MCF 10A (cell line): ENCODE results near the gene MYO1D. TPM values are rescaled to one million over a fixed set of nuclear protein-coding genes. Genes with fewer than 3 reads are reported as not detected.
A peak's percentile ranks its signal among the peaks of the same experiment; 100 is the strongest.

Experiments used
- BruUV-seq: library from RNA; stranded (reverse); fragments of 400-500 nt; replicated peaks from 2 replicates; lab custom pipeline; 2021; lab: Mats Ljungman, UMichigan
- CTCF ChIA-PET: fragments of 300-600 bp; sonication (Branson Sonifier 250); formaldehyde crosslinking; extraction: SDS; loops from one replicate; lab custom pipeline; 2021; ENCODE audit warnings: antibody characterized with exemption, inconsistent platforms; lab: Yijun Ruan, JAX
- POLR2A ChIA-PET: fragments of 300-600, 350-650 bp; sonication (Branson Sonifier 250); formaldehyde crosslinking; extraction: SDS; loops from one replicate; lab custom pipeline; 2020; ENCODE audit warnings: antibody characterized with exemption, inconsistent platforms; lab: Yijun Ruan, JAX
- DNase-seq: peaks from one replicate; pipeline ENCODE4 v3.0.0-alpha.2; 2018; ENCODE audit not compliant: unreplicated experiment
- H3K27ac Mint-ChIP-seq: one replicate; pipeline ENCODE4 v1.8.0; 2022; ENCODE audit warnings: mild to moderate bottlenecking, low read depth, mixed read lengths; ENCODE audit not compliant: unreplicated experiment
- H3K27me3 Mint-ChIP-seq: one replicate; pipeline ENCODE4 v1.8.0; 2022; ENCODE audit warnings: mixed read lengths; ENCODE audit not compliant: insufficient read depth, unreplicated experiment
- H3K36me3 Mint-ChIP-seq: one replicate; pipeline ENCODE4 v1.8.0; 2022; ENCODE audit warnings: mild to moderate bottlenecking, moderate library complexity, mixed read lengths; ENCODE audit not compliant: insufficient read depth, unreplicated experiment
- H3K4me1 Mint-ChIP-seq: one replicate; pipeline ENCODE4 v1.8.0; 2022; ENCODE audit warnings: mixed read lengths; ENCODE audit not compliant: insufficient read depth, unreplicated experiment
- H3K4me3 Mint-ChIP-seq: one replicate; pipeline ENCODE4 v1.8.0; 2022; ENCODE audit warnings: mild to moderate bottlenecking, moderate library complexity, mixed read lengths; ENCODE audit not compliant: unreplicated experiment
- H3K9me3 Mint-ChIP-seq: one replicate; pipeline ENCODE4 v1.8.0; 2022; ENCODE audit warnings: mixed read lengths; ENCODE audit not compliant: unreplicated experiment
- intact Hi-C: fragments of 100-400 bp; cut with micrococcal nuclease; formaldehyde crosslinking; loops from 2 replicates; pipeline ENCODE4 v1.14.1; 2022
- total RNA-seq: library from RNA; stranded (reverse); gene quantifications from 2 replicates; pipeline ENCODE4 v1.2.3, GENCODE V29; 2022
- TF ChIP-seq, protein P1 (sequence below): fragments of 200-600 bp; IDR thresholded peaks from one replicate; pipeline ENCODE4 v1.8.0; 2022; ENCODE audit warnings: antibody characterized with exemption, mild to moderate bottlenecking; ENCODE audit not compliant: unreplicated experiment

MYO1D gene
- total RNA-seq, 1 experiment from 2014 or later, result 30.5 TPM

DNA sequence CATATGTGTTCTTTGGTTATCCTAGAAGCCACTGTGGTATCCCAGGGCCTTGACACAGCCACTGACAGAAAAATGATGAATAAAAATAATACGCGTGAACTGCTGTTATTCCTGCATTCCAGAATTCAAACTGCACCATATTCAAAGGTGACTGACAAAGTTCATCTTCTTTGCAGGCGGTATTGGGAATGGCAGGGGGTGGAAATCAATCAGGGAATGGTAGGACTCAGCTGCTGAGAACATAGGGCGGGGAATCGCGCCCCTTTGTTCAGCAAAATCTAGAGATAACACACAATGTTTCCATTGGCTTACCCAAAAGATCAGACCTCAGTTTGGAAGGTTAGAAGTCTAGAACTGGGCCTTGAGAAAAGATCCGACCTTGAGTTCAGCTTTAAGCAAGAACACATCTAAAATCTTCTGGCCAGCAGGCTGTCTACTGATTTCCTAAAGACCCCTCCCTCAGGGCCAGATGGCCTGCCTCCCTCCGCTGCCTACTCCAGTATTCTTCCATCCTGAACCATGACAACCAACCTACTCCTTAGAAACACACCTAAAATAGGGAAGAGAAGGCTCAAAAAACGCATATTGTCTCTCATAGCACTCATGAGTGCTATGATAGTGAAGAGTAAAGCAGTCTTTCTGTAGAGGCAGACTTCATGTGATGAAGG is 356.1 kb downstream of the MYO1D start:
- Mint-ChIP-seq H3K27ac (no peak overlapping the region), H3K36me3 (no peaks in the 10 kb centered on the region)
- BruUV-seq, result no TSS peak

DNA sequence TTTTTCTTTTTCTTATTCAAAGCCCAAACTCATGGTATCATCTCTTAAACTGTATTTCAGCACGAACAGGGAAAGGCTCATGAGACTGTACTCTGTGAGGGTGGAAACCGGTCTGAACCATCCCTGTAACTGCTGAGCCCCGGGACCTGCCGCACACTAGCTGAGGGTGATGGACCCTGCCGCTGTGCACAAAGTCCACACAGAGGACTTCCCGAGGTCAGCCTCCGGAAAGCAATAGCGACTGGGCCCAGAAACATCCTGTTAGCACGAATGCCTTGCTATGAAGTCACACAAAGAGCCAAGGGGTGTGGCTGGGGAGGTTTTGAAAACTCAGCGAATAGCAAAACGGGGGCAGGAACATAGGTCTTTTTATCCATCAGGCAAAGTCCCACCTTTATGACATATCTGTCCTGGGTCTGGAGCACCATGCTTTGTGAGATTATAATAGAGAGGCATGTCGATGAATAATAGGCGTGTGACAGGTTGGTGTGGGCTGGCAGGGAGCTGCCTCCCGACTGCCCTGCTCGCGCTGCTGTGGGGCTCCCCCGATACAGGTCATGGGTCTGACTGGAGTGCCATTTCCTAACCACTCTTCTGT is 356.7 kb downstream of the MYO1D start:
- Mint-ChIP-seq H3K36me3 (no peaks in the 10 kb centered on the region), H3K4me1 (peaks cover 6% of the 10 kb centered on the region), H3K27ac (no peak overlapping the region), H3K4me3 (peak overlapping the region; percentile 61), H3K27me3 (no peaks in the 10 kb centered on the region), H3K9me3 (no peaks in the 10 kb centered on the region)
- BruUV-seq, result no TSS peak
- CTCF ChIA-PET, result no interaction called here
- intact Hi-C loops, result no loop called here
- DNase-seq, result no peak
- POLR2A ChIA-PET, result interaction anchor here (1.4 kb wide), 1 partner anchor 108 kb away, joined by 4 read pairs; no protein-coding TSS in a partner anchor
- TF ChIP-seq, protein P1, sequence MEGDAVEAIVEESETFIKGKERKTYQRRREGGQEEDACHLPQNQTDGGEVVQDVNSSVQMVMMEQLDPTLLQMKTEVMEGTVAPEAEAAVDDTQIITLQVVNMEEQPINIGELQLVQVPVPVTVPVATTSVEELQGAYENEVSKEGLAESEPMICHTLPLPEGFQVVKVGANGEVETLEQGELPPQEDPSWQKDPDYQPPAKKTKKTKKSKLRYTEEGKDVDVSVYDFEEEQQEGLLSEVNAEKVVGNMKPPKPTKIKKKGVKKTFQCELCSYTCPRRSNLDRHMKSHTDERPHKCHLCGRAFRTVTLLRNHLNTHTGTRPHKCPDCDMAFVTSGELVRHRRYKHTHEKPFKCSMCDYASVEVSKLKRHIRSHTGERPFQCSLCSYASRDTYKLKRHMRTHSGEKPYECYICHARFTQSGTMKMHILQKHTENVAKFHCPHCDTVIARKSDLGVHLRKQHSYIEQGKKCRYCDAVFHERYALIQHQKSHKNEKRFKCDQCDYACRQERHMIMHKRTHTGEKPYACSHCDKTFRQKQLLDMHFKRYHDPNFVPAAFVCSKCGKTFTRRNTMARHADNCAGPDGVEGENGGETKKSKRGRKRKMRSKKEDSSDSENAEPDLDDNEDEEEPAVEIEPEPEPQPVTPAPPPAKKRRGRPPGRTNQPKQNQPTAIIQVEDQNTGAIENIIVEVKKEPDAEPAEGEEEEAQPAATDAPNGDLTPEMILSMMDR, result no peak

More for the DNA sequence above, 356.1 kb downstream of the MYO1D start:
- TF ChIP-seq, protein P1, result no peak
- CTCF ChIA-PET, result no interaction called here
- Mint-ChIP-seq H3K9me3 (no peaks in the 10 kb centered on the region), H3K4me3 (no peak overlapping the region), H3K4me1 (peaks cover 6% of the 10 kb centered on the region), H3K27me3 (no peaks in the 10 kb centered on the region)
- intact Hi-C loops, result no loop called here
- no peak for DNase-seq
- POLR2A ChIA-PET, result interaction anchor here (1.4 kb wide), 1 partner anchor 107 kb away, joined by 4 read pairs; no protein-coding TSS in a partner anchor

DNA sequence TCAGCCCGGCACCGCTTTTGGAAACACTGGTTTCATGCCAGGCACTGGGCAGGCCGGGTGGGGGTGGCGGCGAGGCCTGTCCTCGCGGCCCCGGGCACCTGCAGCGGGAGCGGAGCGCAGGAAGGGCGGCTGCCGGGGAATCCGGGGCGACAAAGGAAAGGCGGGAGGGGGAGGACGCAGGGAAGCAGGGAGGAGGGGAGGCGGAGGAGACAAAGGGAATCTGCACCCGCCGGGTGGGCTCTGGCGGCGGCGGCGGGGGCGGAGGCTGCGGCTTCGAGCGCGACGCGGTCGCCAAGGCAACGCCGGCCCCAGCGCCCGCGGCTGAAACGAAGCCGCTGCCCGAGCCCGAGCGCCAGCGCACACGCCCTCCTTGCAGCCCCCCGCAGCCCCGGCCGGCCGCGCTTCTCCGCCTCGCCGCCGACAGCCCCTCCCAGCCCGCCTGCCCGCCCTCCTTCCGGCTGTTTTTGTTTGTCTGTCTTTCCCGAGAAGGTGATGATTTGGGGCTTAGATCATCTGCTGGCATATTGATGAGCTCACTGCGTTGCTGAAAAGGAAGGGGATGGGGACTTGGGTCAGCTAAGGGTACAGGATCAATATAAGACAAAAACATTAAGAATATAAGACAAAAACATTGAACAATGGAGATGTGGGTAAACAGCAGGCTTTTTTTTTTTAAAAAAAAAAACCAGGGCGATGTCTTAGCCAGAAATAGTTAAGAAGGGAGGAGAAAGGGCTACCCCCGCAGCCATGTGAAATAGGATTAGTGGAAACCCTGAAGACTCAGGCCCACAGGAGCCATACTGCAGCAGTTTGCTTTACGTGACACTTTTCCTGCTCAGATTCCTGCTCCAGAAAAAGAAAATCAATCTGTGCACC is 357.5 kb downstream of the MYO1D start:
- Mint-ChIP-seq H3K27me3 (no peaks in the 10 kb centered on the region), H3K36me3 (no peaks in the 10 kb centered on the region), H3K4me3 (peak overlapping the region; percentile 61), H3K9me3 (no peaks in the 10 kb centered on the region), H3K4me1 (peaks cover 6% of the 10 kb centered on the region), H3K27ac (no peak overlapping the region)
- intact Hi-C loops, result no loop called here
- POLR2A ChIA-PET, result interaction anchor here (0.6 kb wide), 2 partner anchors 32 to 357 kb away, joined by 3 read pairs; no protein-coding TSS in a partner anchor
- TF ChIP-seq, protein P1, result no peak
- CTCF ChIA-PET, result interaction anchor here (0.6 kb wide), 2 partner anchors 56 to 245 kb away, joined by 4 read pairs; no protein-coding TSS in a partner anchor
- no TSS peak for BruUV-seq
- DNase-seq, result peak; percentile 42
